Measurements from ENCODE around the gene KDM1B. TPM values are rescaled to one million over a fixed set of nuclear protein-coding genes. Genes with fewer than 3 reads are reported as not detected.
A peak's percentile ranks its signal among the peaks of the same experiment; 100 is the strongest.

Gene KDM1B
- total and polyA plus RNA-seq, 2 experiments from 2014 or later: 3.8 to 9.0 TPM

- Mint-ChIP-seq H3K27me3 (ENCODE audit: insufficient read depth, low read depth, poor library complexity) (peaks cover 7% of the 10 kb centered on the region), H3K27ac (peak within 1 kb of the TSS; percentile 99), H3K4me3 (peak within 1 kb of the TSS; percentile 99), H3K9me3 (no peaks in the 10 kb centered on the region), H3K4me1 (peaks cover 16% of the 10 kb centered on the region), H3K36me3 (ENCODE audit: low read depth) (peaks cover 4% of the 10 kb centered on the region)
- TF ChIP-seq STAT1 (IDR thresholded peaks at IDR 0.05; ENCODE audit: unreplicated experiment) (no peak), EZH2 (IDR thresholded peaks at IDR 0.05; ENCODE audit: low read depth, unreplicated experiment) (no peak), ZNF462 (CRISPR knock-in tag; IDR thresholded peaks at IDR 0.05) (no peak), POLR2AphosphoS5 (IDR thresholded peaks at IDR 0.05; ENCODE audit: low read depth) (peak; percentile 57; the same call in 1 of the 2 replicates), CREB1 (CRISPR knock-in tag; IDR thresholded peaks at IDR 0.05; ENCODE audit: low read depth) (peak; percentile 80)
- peak; percentile 80 for ATAC-seq
- H3K4me2 ChIP-seq: peak within 1 kb of the TSS; percentile 91
- peak; percentile 19 for DNase-seq (ENCODE audit: low spot score)
- H4K20me1 ChIP-seq (replicated peaks; ENCODE audit: insufficient read depth): no peaks in the 10 kb centered on the region
- peaks cover 7% of the 10 kb centered on the region; the same call in 1 of the 2 replicates for H3K79me2 ChIP-seq (replicated peaks; ENCODE audit: insufficient read depth)
- peak within 1 kb of the TSS; percentile 71 for H3K27ac ChIP-seq (ENCODE audit: low read depth)
- no peaks in the 10 kb centered on the region for H3K9me2 ChIP-seq (ENCODE audit: insufficient read depth)
- H3K36me3 ChIP-seq (ENCODE audit: insufficient read depth): no peaks in the 10 kb centered on the region; the same call in 1 of the 2 replicates
- H3K4me1 ChIP-seq (ENCODE audit: insufficient read depth): peaks cover 17% of the 10 kb centered on the region
- peak within 1 kb of the TSS; percentile 87 for H3K4me3 ChIP-seq
- H3K27me3 ChIP-seq (ENCODE audit: insufficient read depth): no peaks in the 10 kb centered on the region
- peak within 1 kb of the TSS; percentile 90 for H2AFZ ChIP-seq
- no peaks in the 10 kb centered on the region for H3F3A ChIP-seq (replicated peaks; ENCODE audit: low read depth)
Measured at GRCh38 chr6:18154507-18155149, 594 bp upstream of the KDM1B start, which contains the start of gene TPMT. Gene TPMT (minus strand): TSS chr6:18155077. CDS start chr6:18149127, 5,950 bp downstream.

Data from GM23338 (cell line).